ENCODE measurements around the gene NOL3. TPM values are rescaled to one million over a fixed set of nuclear protein-coding genes. Genes with fewer than 3 reads are reported as not detected.

The NOL3 gene
- total and polyA plus RNA-seq, 2 of the 13 experiments (the other 11 are each of a cell fraction or from before 2014, with no cell fraction given): 5.7 to 20.5 TPM

GRCh38 chr16:67191995-67192681, 21.8 kb downstream of the NOL3 start, which contains the start of gene E2F4 (continued):
- TF ChIP-seq PRDM15 (CRISPR knock-in tag; IDR thresholded peaks at IDR 0.05): no peak; the same call in 1 of the 2 replicates
- TF ChIP-seq ZNF446 (CRISPR knock-in tag; IDR thresholded peaks at IDR 0.05): peak; percentile 86
- TF ChIP-seq PBX3 (CRISPR knock-in tag; IDR thresholded peaks at IDR 0.05; ENCODE audit: borderline replicate concordance): 0 out of 2 replicates have a peak, but pooled peaks have one; percentile 20
- peak; percentile 61 for TF ChIP-seq TBL1XR1 (IDR thresholded peaks at IDR 0.05; ENCODE audit: borderline replicate concordance, low read length, partially characterized antibody)
- TF ChIP-seq ZNF17 (CRISPR knock-in tag; IDR thresholded peaks at IDR 0.05): no peak
- TF ChIP-seq TBX2 (CRISPR knock-in tag; IDR thresholded peaks at IDR 0.05; ENCODE audit: borderline replicate concordance): peak; percentile 67
- no peak for TF ChIP-seq ZNF180 (CRISPR knock-in tag; IDR thresholded peaks at IDR 0.05; ENCODE audit: borderline replicate concordance, low read depth)
- TF ChIP-seq DZIP1 (CRISPR knock-in tag; IDR thresholded peaks at IDR 0.05): peak; percentile 93; the same call in 1 of the 2 replicates
- peak; percentile 3; the same call in 1 of the 2 replicates for TF ChIP-seq GTF3A (CRISPR knock-in tag; conservative IDR thresholded peaks at IDR 0.05)
- TF ChIP-seq THAP7 (CRISPR knock-in tag; IDR thresholded peaks at IDR 0.05): no peak; the same call in 1 of the 2 replicates
- TF ChIP-seq ARID5B (CRISPR knock-in tag; IDR thresholded peaks at IDR 0.05): peak; percentile 58; the same call in 1 of the 2 replicates
